Activated T-cell treated with anti-CD3 and anti-CD28 coated beads for 1 hour (primary cell): ENCODE measurements around the gene DPP8.
"Not testable (repeated sequence)": the region's sequence is repeated elsewhere in the genome, so short reads cannot be mapped to it uniquely, and the experiment has no call there.

Source experiments
- DNase-seq: peaks from one replicate; pipeline ENCODE4 v3.0.0-alpha.2; 2020; ENCODE audit warnings: low read depth

Gene DPP8

GRCh38 chr15:65516997-65517865 is at the start of gene DPP8:
TSS of gene DPP8 (minus strand) at chr15:65517689. CDS start at chr15:65512553, 5,136 bp downstream.
- DNase-seq, result peak; percentile 92

- DNase-seq, result no peak
Observed at GRCh38 chr15:65561934-65562333, 44.4 kb upstream of the DPP8 start.

- DNase-seq, result no peak
Observed at GRCh38 chr15:65559941-65560340, 42.5 kb upstream of the DPP8 start.

GRCh38 chr15:65558997-65559760 is 41.7 kb upstream of the DPP8 start:
- no peak for DNase-seq

GRCh38 chr15:65558336-65558735 is 40.8 kb upstream of the DPP8 start:
- no peak for DNase-seq

GRCh38 chr15:65556622-65557021 is 39.1 kb upstream of the DPP8 start:
- DNase-seq, result no peak

- DNase-seq, result no peak
Observed at GRCh38 chr15:65553691-65554090, 36.2 kb upstream of the DPP8 start.

- DNase-seq, result not testable (repeated sequence)
Observed at GRCh38 chr15:65552851-65553250, 35.4 kb upstream of the DPP8 start.

GRCh38 chr15:65551183-65551582 is 33.7 kb upstream of the DPP8 start:
- DNase-seq, result no peak

GRCh38 chr15:65550681-65551098 is 33.2 kb upstream of the DPP8 start:
- DNase-seq, result no peak

GRCh38 chr15:65549288-65549687 is 31.8 kb upstream of the DPP8 start:
- not testable (repeated sequence) for DNase-seq

- no peak for DNase-seq
Observed at GRCh38 chr15:65547841-65548240, 30.4 kb upstream of the DPP8 start.

GRCh38 chr15:65541231-65541820 is 23.8 kb upstream of the DPP8 start:
- no peak for DNase-seq

GRCh38 chr15:65540314-65540713 is 22.8 kb upstream of the DPP8 start:
- DNase-seq, result no peak

GRCh38 chr15:65535192-65535591 is 17.7 kb upstream of the DPP8 start:
- DNase-seq, result no peak

- no peak for DNase-seq
Observed at GRCh38 chr15:65533057-65533756, 15.7 kb upstream of the DPP8 start.

- no peak for DNase-seq
Observed at GRCh38 chr15:65532738-65533051, 15.2 kb upstream of the DPP8 start.

- DNase-seq, result peak; percentile 90
Observed at GRCh38 chr15:65530318-65531111, 13.0 kb upstream of the DPP8 start, which contains the start of gene HACD3. TSS of gene HACD3 (plus strand) at chr15:65530463. CDS start at chr15:65530632, 169 bp downstream.

GRCh38 chr15:65529762-65530317 is 12.4 kb upstream of the DPP8 start:
- DNase-seq, result no peak

GRCh38 chr15:65528461-65529060 is 11.1 kb upstream of the DPP8 start:
- DNase-seq, result no peak

GRCh38 chr15:65525622-65526021 is 8.1 kb upstream of the DPP8 start:
- no peak for DNase-seq
